Activated CD8-positive, alpha-beta memory T cell treated with anti-CD3 and anti-CD28 coated beads for 1 hour (primary cell): ENCODE measurements around the gene NSL1.
"Not testable (repeated sequence)": the region's sequence is repeated elsewhere in the genome, so short reads cannot be mapped to it uniquely, and the experiment has no call there.

Experiments used
- DNase-seq, 2 donors: peaks; one replicate each; pipeline ENCODE4 v3.0.0-alpha.2; 2020; ENCODE audit warnings: low read depth in 1 of 2; ENCODE audit errors: extremely low read depth in 1 of 2

The NSL1 gene

DNA sequence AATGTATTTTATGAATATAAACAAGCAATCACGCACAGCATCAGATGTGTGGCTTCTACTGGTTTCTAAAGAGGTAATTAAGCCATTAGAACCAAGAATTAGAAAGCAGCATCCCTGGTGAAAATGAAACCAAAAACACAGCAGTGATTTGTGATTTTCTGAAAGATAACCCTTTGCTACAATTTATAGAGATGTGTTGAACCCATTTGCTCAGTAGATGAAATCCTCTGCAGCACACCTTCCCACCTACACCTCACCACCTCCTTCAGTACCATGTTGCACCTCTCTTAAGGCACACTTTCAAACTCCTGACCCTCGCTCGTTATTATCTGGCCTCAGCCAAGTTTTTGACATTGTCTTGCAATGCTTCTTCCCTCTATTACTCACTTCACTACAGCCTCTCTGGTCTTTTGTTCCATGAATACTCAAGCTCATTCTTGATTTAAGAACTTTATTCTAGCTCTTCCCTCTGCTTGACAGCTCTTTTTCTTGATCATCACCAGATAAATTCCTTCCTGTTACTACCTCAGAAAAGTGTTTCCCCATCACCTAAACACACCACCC is 38.6 kb downstream of the NSL1 start:
- no peak for DNase-seq

GRCh38 chr1:212752252-212752933 is 39.2 kb downstream of the NSL1 start:
- DNase-seq, result no peak

DNA sequence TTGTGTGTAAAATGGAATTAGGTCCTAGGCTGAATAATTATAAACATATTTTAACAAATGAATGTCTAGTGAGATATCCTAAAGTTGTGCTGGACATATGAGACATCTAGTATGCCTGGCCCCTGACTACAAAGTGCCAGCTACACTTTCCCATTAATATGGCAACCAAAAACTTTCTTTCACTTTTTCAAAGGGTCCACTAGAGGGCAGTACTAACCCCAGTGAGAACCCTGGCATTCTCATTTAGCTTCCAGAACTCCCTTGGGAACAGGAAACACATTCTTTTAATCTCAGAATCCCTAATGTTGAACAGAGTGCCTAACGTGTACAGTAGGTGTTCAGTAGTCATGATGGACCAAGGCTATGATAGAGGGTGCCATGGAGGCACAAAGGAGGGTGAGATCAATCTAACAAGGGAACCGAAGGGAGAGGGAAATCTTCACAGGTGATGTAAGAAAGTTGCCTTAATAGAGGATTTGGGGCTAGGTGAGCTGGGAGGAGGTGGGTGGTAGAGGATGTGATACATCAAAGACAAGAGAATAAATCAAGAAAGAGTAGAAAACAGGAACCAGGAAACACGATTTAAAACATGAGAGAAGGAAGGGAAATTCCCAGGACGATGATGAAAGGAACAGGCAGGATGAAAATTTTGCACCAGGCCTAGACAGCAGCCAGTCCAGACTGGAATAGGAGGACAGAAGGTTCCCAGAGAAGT is 41.6 kb downstream of the NSL1 start:
- no peak for DNase-seq

GRCh38 chr1:212746546-212746945 is 45.0 kb downstream of the NSL1 start:
- no peak for DNase-seq

- no peak for DNase-seq
Measured at GRCh38 chr1:212745303-212745702, 46.3 kb downstream of the NSL1 start.

DNA sequence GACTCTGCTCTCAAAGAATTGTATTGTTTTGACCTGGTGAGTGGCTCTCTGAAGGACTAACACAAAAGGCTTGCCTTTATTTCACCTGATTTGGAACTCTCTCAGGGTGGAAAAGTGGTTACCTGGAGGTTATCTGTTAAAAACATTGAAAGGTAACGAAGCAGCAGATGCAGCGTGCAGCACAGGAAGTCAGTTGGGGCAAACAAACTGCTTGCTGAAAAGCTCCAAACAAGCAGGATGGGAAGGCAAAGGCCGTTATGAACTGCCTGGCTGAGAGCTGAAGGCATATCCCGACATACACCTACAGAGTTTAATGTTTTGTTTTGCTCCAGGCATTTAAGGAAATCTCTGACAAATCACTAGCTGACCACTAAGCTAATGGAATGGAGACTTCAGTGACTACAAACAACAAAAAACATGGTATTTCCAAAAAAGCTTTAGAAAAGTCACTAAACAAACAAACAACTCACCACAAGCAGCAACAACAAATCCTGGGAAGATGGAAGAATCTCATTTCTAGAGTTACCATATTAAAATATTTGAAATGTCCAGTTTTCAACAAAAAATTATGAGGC is 47.6 kb downstream of the NSL1 start:
- no peak for DNase-seq

DNA sequence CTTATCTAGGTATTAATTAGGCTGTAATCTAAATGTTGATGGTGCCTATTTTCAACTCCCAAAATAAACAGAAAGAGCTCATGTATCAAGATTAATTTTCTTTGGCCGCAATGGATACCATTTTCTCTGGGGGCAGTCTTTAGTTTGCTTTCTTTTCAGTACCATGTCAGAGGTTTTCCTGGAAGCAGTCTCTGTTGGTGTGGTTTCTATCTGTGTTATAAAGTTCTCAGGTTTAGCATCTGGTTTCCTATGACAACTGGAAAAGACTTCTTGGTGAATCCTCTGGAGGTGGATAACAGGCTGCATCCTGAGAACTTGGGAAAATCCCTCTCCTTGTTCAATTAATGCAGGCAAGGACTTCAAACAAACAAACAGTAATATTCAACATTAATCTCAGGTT is 53.2 kb downstream of the NSL1 start:
- no peak for DNase-seq

GRCh38 chr1:212737559-212737958 is 54.0 kb downstream of the NSL1 start:
- DNase-seq, result no peak

- DNase-seq, result no peak
Measured at GRCh38 chr1:212733109-212733508, 58.5 kb downstream of the NSL1 start.

GRCh38 chr1:212731630-212732029 is 59.9 kb downstream of the NSL1 start:
- DNase-seq, result no peak

- DNase-seq, result no peak
Measured at GRCh38 chr1:212728606-212729005, 63.0 kb downstream of the NSL1 start.

- no peak for DNase-seq
Measured at GRCh38 chr1:212727386-212728181, 64.0 kb downstream of the NSL1 start.

GRCh38 chr1:212724679-212725078 is 66.9 kb downstream of the NSL1 start:
- DNase-seq, result not testable (repeated sequence)

- DNase-seq, result no peak
Measured at GRCh38 chr1:212722270-212722957, 69.2 kb downstream of the NSL1 start.

DNA sequence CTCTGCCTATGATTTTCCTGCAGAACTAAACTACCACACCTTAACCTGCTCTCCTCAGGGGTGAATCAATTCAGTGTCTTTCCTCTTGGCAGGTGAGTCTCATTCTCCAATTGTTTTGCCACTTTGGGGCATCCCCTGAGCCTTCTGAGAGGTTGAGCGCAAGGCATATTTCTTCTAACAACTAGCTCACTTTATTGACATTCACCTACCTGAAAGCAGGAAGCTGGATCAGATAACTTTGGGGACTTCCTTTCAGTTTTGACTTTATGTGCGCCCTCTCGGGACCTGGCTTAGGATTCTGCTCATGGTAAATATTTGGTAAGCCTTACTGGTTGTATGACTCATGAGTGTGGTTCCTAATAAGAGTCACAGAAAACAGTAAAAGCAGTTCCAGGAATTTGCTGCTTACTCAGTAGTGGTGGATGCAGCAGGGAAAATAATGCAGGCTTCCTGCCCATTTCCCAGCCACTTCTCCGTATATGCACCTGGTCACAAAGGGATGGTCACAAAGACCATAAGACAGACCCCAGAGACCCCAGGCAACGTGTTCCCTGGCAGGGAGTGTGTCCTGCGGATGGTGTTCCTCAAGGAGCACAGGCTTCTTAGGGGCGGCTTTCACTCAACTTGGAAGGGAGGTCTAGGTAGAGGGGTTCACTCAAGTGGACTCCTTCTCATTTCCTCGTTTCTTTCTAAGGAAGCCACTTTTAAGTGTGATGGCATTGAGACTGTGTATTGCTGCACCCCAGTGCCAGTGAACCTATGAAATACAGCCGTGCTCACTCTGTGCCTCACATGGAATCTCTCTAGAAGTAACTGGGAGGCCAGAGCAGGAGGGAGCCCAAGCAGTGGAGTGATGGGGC is 70.0 kb downstream of the NSL1 start:
- DNase-seq, result no peak

GRCh38 chr1:212719633-212720032 is 71.9 kb downstream of the NSL1 start:
- no peak for DNase-seq

DNA sequence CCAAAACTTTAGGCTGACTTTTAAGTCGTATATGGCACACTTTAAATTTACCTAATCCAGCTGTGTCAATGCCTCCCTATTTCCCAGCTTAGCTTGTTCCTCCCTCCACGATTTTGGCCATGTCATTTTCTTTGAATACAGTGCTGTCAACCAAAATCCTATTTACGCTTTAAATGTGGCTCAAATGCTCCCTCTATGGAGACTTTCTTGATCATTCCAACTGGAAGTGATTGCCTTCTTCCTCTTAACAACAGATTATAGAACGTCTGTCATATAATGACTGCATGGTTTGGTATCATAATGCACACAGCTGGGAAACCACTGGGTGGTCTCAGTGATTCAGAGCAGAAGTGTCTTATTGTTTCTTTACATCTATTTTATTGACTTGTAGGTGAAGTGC is 73.1 kb downstream of the NSL1 start:
- DNase-seq, result no peak

- DNase-seq, result no peak
Measured at GRCh38 chr1:212716161-212716560, 75.4 kb downstream of the NSL1 start.

DNA sequence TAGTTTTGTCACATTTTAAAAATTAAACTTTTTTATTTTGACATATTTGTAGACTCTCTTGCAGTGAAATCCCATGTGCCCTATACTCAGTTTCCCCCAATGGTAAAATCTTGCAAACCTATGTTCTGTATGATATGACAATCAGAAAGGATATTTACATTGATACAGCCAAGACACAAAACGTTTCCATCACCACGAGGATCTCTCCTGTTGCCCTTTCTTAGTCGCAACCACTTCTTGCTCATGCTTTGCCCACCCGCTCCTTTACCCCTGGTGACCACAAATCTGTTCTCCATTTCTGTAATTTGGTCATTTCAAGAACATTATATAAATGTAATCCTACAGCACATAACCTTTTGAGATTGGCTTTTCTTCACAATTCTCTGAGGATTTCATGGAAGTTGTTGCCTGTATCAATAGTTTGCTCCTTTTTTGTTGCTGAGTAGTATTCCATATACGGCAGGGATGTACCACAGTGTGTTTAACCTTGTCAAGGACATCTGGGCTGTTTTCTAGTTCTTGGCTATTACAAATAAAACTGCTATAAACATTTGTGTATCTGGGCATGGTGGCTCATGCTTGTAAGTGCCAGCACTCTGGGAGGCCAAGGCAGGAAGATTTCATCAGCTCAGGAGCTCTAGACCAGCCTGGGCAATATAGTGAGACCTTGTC is 78.0 kb downstream of the NSL1 start:
- DNase-seq, result no peak
